GM13976 (cell line): ENCODE data around the gene P4HB.

Source experiments
- DNase-seq: peaks from one replicate; pipeline ENCODE4 v3.0.0; 2012; ENCODE audit warnings: low spot score
- CTCF ChIP-seq: IDR thresholded peaks from 2 replicates; pipeline ENCODE4 v1.5.1; 2012; ENCODE audit warnings: borderline replicate concordance, mild to moderate bottlenecking; ENCODE audit not compliant: insufficient read depth; ENCODE audit errors: extremely low read depth, missing control alignments, control extremely low read depth
- in situ Hi-C: fragments of 300-500 bp; cut with MboI; formaldehyde crosslinking; loops from one replicate; pipeline ENCODE4 v1.12.0; 2022; ENCODE audit warnings: low sequenced_read_pairs, mixed read lengths, inconsistent platforms; ENCODE audit not compliant: unreplicated experiment

The P4HB gene

GRCh38 chr17:81813861-81814683 lies 46.3 kb downstream of the P4HB start:
- no peak for DNase-seq
- in situ Hi-C loops, result no loop called here
- TF ChIP-seq CTCF, result no peak

DNA sequence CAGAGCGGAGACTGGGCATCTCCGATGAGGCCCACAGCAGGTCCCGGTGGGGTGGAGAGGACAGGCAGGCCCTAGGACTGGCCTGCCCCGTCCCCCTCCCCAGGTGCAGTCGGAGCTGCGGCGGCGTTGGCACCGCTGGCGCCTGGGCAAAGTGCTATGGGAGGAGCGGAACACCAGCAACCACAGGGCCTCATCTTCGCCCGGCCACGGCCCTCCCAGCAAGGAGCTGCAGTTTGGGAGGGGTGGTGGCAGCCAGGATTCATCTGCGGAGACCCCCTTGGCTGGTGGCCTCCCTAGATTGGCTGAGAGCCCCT lies 47.0 kb downstream of the P4HB start:
- no peak for TF ChIP-seq CTCF
- no peak for DNase-seq
- in situ Hi-C loops, result no loop called here

DNA sequence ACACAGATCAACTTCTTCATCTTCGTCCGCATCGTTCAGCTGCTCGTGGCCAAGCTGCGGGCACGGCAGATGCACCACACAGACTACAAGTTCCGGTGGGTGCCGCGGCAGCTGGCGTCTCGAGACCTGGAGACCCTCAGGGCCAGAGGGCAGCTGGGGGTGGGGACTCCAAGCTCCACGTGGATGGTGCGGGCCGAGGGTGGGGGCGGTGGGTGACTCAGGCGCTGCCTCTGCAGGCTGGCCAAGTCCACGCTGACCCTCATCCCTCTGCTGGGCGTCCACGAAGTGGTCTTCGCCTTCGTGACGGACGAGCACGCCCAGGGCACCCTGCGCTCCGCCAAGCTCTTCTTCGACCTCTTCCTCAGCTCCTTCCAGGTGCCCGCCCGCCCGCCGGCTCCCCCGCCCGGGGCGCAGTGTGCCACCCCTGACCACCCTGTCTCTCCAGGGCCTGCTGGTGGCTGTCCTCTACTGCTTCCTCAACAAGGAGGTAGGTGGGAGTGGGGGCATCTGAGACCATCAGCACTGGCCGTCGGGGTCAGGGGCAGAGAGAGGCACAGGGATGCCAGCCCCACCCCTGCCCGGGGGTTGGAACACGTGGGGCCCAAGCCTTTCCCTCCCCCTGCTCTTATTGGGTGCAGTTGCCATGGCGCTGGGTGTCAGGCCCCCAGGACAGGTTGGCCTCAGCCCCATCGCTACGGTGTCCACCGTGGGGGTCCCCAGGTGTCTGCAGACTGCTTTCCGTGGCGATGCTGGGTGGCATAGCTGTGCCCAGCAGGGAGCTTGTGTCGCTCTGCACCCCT lies 47.6 kb downstream of the P4HB start:
- no peak for DNase-seq
- no peak for TF ChIP-seq CTCF
- in situ Hi-C loops, result no loop called here

GRCh38 chr17:81811705-81812570 lies 48.4 kb downstream of the P4HB start:
- in situ Hi-C loops, result no loop called here
- DNase-seq, result no peak
- no peak for TF ChIP-seq CTCF

DNA sequence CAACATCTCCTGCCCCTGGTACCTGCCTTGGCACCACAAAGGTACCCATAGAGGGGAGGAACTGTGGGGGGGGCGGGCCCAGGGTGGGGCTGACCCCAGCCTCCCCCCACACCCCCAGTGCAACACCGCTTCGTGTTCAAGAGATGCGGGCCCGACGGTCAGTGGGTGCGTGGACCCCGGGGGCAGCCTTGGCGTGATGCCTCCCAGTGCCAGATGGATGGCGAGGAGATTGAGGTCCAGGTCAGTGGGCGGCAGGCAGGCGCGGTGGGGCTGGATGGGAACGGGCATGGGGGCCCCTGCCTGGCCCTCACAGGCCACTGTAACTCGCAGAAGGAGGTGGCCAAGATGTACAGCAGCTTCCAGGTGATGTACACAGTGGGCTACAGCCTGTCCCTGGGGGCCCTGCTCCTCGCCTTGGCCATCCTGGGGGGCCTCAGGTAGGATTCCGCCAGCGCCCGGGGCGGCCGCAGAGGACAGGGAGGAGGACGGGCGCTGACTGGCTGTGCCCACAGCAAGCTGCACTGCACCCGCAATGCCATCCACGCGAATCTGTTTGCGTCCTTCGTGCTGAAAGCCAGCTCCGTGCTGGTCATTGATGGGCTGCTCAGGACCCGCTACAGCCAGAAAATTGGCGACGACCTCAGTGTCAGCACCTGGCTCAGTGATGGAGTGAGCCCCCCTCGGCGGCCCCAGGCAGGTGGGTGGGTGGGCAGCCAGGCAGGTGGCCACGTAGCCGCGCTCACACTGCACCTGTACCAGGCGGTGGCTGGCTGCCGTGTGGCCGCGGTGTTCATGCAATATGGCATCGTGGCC lies 49.2 kb downstream of the P4HB start:
- no peak for DNase-seq
- in situ Hi-C loops, result no loop called here
- TF ChIP-seq CTCF, result no peak

DNA sequence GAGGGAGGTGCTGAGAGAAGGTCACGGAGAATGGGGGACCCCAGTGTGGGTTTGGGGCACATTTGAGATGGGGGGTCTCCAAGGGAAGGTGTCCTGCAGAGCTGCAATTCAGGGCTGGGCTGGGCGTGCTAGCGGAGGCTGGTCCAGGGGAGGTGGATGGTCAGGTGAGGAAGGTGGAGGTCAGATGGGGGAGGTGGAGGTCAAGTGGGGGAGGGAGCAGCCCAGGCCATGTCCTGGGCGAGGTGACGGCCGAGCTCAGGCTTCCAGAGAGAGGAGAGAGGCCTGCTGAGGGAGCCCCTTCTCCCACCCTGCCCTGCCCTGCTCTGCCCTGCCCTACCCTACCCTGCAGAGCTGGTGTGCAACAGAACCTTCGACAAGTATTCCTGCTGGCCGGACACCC lies 49.9 kb downstream of the P4HB start:
- DNase-seq, result no peak
- in situ Hi-C loops, result no loop called here
- no peak for TF ChIP-seq CTCF
